Ovary (tissue), 3 donors: ENCODE results near the gene PTPDC1.

ENCODE experiments used
- CTCF ChIP-seq, 3 donors: fragments of 450-650 bp in 2 of 3; fragments of 200-600 bp in 1 of 3; IDR thresholded peaks; one replicate each; pipeline versions ENCODE4 v1.5.1 to v1.8.0; 2016 to 2022; ENCODE audit warnings: antibody characterized with exemption in 3 of 3, mild to moderate bottlenecking in 1 of 3
- EP300 ChIP-seq: sonication (generic); formaldehyde crosslinking; IDR thresholded peaks from one replicate; pipeline ENCODE4 v1.6.1; 2017; ENCODE audit warnings: antibody characterized with exemption
- POLR2A ChIP-seq: fragments of 450-650 bp; IDR thresholded peaks from one replicate; pipeline ENCODE4 v1.6.1; 2017; ENCODE audit warnings: antibody characterized with exemption, mild to moderate bottlenecking, moderate library complexity
- donor health status: DM: no; HTN: no; CAD: no.

- TF ChIP-seq POLR2A (no peak), CTCF (IDR thresholded peaks at IDR 0.05) (no peak), EP300 (no peak)
These were observed 26.6 kb downstream of the PTPDC1 start for GRCh38 chr9:94110821-94111252.
